ENCODE measurements around the gene NT5DC1.

GRCh38 chr6:116127771-116128493 lies 27.3 kb downstream of the NT5DC1 start:
- TF ChIP-seq JUNB (IDR thresholded peaks at IDR 0.05; ENCODE audit: unreplicated experiment) (no peak), CTCF (conservative IDR thresholded peaks at IDR 0.05; ENCODE audit: low read depth in 2 of 2) (no peak), POLR2AphosphoS5 (IDR thresholded peaks at IDR 0.05; ENCODE audit: low read depth) (no peak), EZH2phosphoT487 (IDR thresholded peaks at IDR 0.05; ENCODE audit: unreplicated experiment) (no peak), CREB1 (CRISPR knock-in tag; IDR thresholded peaks at IDR 0.05; ENCODE audit: low read depth) (no peak), REST (IDR thresholded peaks at IDR 0.05; ENCODE audit: unreplicated experiment) (no peak), EZH2 (IDR thresholded peaks at IDR 0.05; ENCODE audit: low read depth, unreplicated experiment) (no peak), ZNF331 (CRISPR knock-in tag; IDR thresholded peaks at IDR 0.05; ENCODE audit: low read depth) (no peak), ZNF114 (CRISPR knock-in tag; IDR thresholded peaks at IDR 0.05) (no peak), ETS1 (IDR thresholded peaks at IDR 0.05) (no peak), STAT1 (IDR thresholded peaks at IDR 0.05; ENCODE audit: unreplicated experiment) (no peak), NANOG (IDR thresholded peaks at IDR 0.05; ENCODE audit: borderline replicate concordance) (no peak), ZNF462 (CRISPR knock-in tag; IDR thresholded peaks at IDR 0.05) (no peak)

Measured in GM23338 (cell line).